Glutamatergic neuron (in vitro differentiated cells): ENCODE measurements around the gene VPS35L. TPM values are rescaled to one million over a fixed set of nuclear protein-coding genes. Genes with fewer than 3 reads are reported as not detected.

Source experiments
- DNase-seq: peaks from one replicate; pipeline ENCODE4 v3.0.0; 2022
- H3K27ac Mint-ChIP-seq: one replicate; pipeline ENCODE4 v1.8.0; 2020; ENCODE audit warnings: mild to moderate bottlenecking, mixed read lengths, inconsistent platforms; ENCODE audit not compliant: unreplicated experiment
- H3K27me3 Mint-ChIP-seq: one replicate; pipeline ENCODE4 v1.8.0; 2020; ENCODE audit warnings: mild to moderate bottlenecking, moderate library complexity, mixed read lengths, inconsistent platforms; ENCODE audit not compliant: unreplicated experiment
- H3K36me3 Mint-ChIP-seq: one replicate; pipeline ENCODE4 v1.8.0; 2020; ENCODE audit warnings: mild to moderate bottlenecking, mixed read lengths, inconsistent platforms; ENCODE audit not compliant: unreplicated experiment
- H3K4me1 Mint-ChIP-seq: one replicate; pipeline ENCODE4 v1.8.0; 2020; ENCODE audit warnings: mild to moderate bottlenecking, low read depth, mixed read lengths, inconsistent platforms; ENCODE audit not compliant: unreplicated experiment
- H3K4me3 Mint-ChIP-seq: one replicate; pipeline ENCODE4 v1.8.0; 2020; ENCODE audit warnings: mild to moderate bottlenecking, mixed read lengths, inconsistent platforms; ENCODE audit not compliant: unreplicated experiment
- H3K9me3 Mint-ChIP-seq: one replicate; pipeline ENCODE4 v1.8.0; 2020; ENCODE audit warnings: mild to moderate bottlenecking, moderate library complexity, mixed read lengths, inconsistent platforms; ENCODE audit not compliant: unreplicated experiment
- total RNA-seq: library from RNA; stranded (reverse); fragmentation: NEBNext Ultra II Directional; extraction: Animal tissue kit (Norgen Biotek cat#: 25700); gene quantifications from one replicate; pipeline ENCODE4 v1.2.1, GENCODE V29; 2021; ENCODE audit not compliant: unreplicated experiment
- TF ChIP-seq, protein P1 (sequence below): fragments of 200-600 bp; sonication (generic); IDR thresholded peaks from one replicate; pipeline ENCODE4 v1.5.0; 2021; ENCODE audit not compliant: partially characterized antibody, unreplicated experiment

The VPS35L gene
- total RNA-seq, 1 donor from 2014 or later: 57.1 TPM

- TF ChIP-seq, protein P1, sequence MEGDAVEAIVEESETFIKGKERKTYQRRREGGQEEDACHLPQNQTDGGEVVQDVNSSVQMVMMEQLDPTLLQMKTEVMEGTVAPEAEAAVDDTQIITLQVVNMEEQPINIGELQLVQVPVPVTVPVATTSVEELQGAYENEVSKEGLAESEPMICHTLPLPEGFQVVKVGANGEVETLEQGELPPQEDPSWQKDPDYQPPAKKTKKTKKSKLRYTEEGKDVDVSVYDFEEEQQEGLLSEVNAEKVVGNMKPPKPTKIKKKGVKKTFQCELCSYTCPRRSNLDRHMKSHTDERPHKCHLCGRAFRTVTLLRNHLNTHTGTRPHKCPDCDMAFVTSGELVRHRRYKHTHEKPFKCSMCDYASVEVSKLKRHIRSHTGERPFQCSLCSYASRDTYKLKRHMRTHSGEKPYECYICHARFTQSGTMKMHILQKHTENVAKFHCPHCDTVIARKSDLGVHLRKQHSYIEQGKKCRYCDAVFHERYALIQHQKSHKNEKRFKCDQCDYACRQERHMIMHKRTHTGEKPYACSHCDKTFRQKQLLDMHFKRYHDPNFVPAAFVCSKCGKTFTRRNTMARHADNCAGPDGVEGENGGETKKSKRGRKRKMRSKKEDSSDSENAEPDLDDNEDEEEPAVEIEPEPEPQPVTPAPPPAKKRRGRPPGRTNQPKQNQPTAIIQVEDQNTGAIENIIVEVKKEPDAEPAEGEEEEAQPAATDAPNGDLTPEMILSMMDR: no peak
- peaks cover 2% of the 10 kb centered on the region for H3K9me3 Mint-ChIP-seq
- no peaks in the 10 kb centered on the region for H3K4me1 Mint-ChIP-seq
- H3K36me3 Mint-ChIP-seq: no peaks in the 10 kb centered on the region
- no peak overlapping the region for H3K4me3 Mint-ChIP-seq
- H3K27me3 Mint-ChIP-seq: no peaks in the 10 kb centered on the region
- H3K27ac Mint-ChIP-seq: no peak overlapping the region
- no peak for DNase-seq
Observed at GRCh38 chr16:19549673-19550072, 5.8 kb upstream of the VPS35L start.

DNA sequence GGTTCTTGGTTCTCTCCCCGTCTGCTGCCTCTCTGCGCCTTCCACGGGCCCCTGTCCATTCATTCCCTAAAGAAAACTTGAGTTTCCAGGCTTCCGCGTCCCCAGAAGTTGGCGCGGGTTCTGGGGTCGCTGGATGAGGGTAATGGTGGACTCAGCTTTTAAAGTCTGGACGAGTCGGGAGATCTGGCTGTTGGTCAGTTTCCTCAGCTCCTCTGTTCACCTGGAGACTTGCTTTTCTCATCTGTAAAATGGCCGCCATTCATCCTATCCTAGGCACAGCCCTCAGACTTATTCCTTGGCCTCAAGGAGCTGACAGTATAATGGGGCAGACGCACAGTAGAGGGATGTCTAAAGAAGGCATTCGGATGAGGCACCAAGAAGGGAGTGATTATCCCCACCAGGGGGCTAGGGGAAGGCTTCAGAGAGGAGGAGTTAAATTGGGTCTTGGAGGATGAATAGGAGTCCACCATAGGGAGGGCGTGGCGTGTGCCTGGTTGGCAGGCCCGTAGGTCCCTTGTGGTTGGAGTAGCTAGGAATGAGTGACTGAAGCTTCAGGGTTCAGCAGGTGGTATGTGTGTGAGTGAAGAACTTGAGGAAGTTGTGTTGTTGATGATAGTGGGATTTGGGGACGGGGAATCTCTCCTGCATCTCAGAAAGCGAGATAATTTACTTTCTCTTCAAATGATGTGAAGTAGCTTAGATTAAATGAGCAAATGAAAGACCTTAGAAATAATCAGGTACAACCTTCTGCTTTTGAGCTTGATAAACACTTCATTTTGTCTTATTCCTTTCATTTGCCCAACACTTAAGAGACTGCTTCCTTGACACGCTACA lies 652 bp downstream of the VPS35L start:
- TF ChIP-seq, protein P1: peak; percentile 36
- Mint-ChIP-seq H3K9me3 (peaks cover 2% of the 10 kb centered on the region), H3K27ac (peak overlapping the region; percentile 95), H3K4me3 (peak overlapping the region; percentile 91), H3K36me3 (no peaks in the 10 kb centered on the region), H3K4me1 (no peaks in the 10 kb centered on the region), H3K27me3 (peaks cover 3% of the 10 kb centered on the region)
- DNase-seq: no peak

GRCh38 chr16:19559242-19559910 lies 3.9 kb downstream of the VPS35L start:
- Mint-ChIP-seq H3K27ac (no peak overlapping the region), H3K36me3 (peaks cover 6% of the 10 kb centered on the region), H3K9me3 (peaks cover under 1% of the 10 kb centered on the region), H3K4me1 (no peaks in the 10 kb centered on the region), H3K4me3 (no peak overlapping the region), H3K27me3 (peaks cover 3% of the 10 kb centered on the region)
- no peak for DNase-seq
- TF ChIP-seq, protein P1: peak; percentile 85

DNA sequence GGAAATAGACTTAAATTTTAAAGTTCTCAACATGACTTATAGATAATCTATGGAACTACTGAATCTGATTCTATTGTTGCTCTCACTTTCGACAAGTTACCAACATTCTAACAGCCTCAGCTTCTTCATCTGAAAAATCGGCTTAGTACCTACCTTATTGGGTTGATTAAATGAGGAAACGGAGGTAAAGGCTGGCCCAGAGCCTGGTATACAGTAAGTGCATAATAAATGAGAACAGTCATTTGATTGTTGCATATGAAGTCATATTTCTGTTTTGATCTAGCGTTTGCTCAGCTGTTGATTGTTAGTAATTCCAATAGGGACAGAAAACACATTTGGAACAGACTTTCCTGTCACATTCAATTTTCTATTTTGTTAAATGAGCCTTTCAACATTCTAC lies 4.6 kb downstream of the VPS35L start:
- H3K27ac Mint-ChIP-seq: no peak overlapping the region
- H3K27me3 Mint-ChIP-seq: peaks cover 3% of the 10 kb centered on the region
- H3K36me3 Mint-ChIP-seq: peaks cover 6% of the 10 kb centered on the region
- DNase-seq: no peak
- H3K9me3 Mint-ChIP-seq: no peaks in the 10 kb centered on the region
- H3K4me1 Mint-ChIP-seq: no peaks in the 10 kb centered on the region
- H3K4me3 Mint-ChIP-seq: no peak overlapping the region
- TF ChIP-seq, protein P1: no peak

DNA sequence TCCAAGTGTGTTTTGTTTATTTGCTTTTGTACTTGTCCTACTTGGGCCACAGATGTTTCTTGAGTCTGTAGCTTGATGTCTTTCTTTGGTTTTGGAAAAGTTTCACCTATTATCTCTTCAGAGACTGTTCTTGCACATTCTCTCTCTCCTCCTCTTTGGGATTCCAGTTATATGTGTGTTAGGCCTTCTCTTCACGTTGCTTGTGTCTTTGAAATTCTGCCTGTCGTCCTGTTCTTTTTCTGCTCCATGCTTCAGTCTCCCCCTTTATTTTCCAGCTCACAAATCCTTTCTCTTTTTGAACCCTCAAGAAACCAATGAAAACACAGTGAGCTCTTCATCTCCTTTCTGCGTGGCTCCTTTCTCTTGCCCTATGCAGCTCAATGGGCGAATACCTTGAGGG lies 7.9 kb downstream of the VPS35L start:
- TF ChIP-seq, protein P1: no peak
- peaks cover 6% of the 10 kb centered on the region for H3K36me3 Mint-ChIP-seq
- H3K4me1 Mint-ChIP-seq: no peaks in the 10 kb centered on the region
- no peak overlapping the region for H3K4me3 Mint-ChIP-seq
- no peaks in the 10 kb centered on the region for H3K27me3 Mint-ChIP-seq
- no peaks in the 10 kb centered on the region for H3K9me3 Mint-ChIP-seq
- H3K27ac Mint-ChIP-seq: no peak overlapping the region
- no peak for DNase-seq
